ENCODE results near the gene MAGEA10. TPM values are rescaled to one million over a fixed set of nuclear protein-coding genes. Genes with fewer than 3 reads are reported as not detected.

MAGEA10 gene
- total RNA-seq, 1 experiment from 2014 or later = not detected

GRCh38 chrX:152108527-152108926, 29.9 kb downstream of the MAGEA10 start:
- Histone ChIP-seq H3K36me3 (ENCODE audit: low read depth) (no peaks in the 10 kb centered on the region), H3K4me1 (replicated peaks; ENCODE audit: insufficient read depth) (no peaks in the 10 kb centered on the region), H3K9me2 (ENCODE audit: insufficient read depth) (no peaks in the 10 kb centered on the region; the same call in 1 of the 2 replicates), H2AFZ (no peak overlapping the region), H3K27me3 (ENCODE audit: insufficient read depth, low read depth) (no peaks in the 10 kb centered on the region), H4K20me1 (ENCODE audit: insufficient read depth) (no peaks in the 10 kb centered on the region), H3K9me3 (ENCODE audit: insufficient read depth, low read depth) (0 out of 2 replicates have a peak, but pooled peaks cover 3% of the 10 kb centered on the region), H3F3A (ENCODE audit: insufficient read depth, low read depth) (no peaks in the 10 kb centered on the region), H3K4me2 (no peak overlapping the region), H3K27ac (no peak overlapping the region), H3K79me2 (ENCODE audit: low read depth) (no peaks in the 10 kb centered on the region), H3K4me3 (no peak overlapping the region)
- no peak for DNase-seq
- POLR2A ChIA-PET (ENCODE audit: unreplicated experiment) = no interaction called here
- no TSS peak for BruUV-seq (replicated peaks)
- TF ChIP-seq CTCF (conservative IDR thresholded peaks at IDR 0.05) = no peak
- no peak for TF ChIP-seq EZH2 (IDR thresholded peaks at IDR 0.05; ENCODE audit: low read depth)
- CTCF ChIA-PET = no interaction called here
- intact Hi-C loops (cut with micrococcal nuclease; ENCODE audit: unreplicated experiment) = loop anchor here (10.0 kb wide), 1 partner anchor 64 kb away; no protein-coding TSS in a partner anchor

- DNase-seq = no peak
- Histone ChIP-seq H3K27me3 (ENCODE audit: insufficient read depth, low read depth) (no peaks in the 10 kb centered on the region), H3K4me1 (replicated peaks; ENCODE audit: insufficient read depth) (no peaks in the 10 kb centered on the region), H3K79me2 (ENCODE audit: low read depth) (no peaks in the 10 kb centered on the region), H2AFZ (no peak overlapping the region), H3F3A (ENCODE audit: insufficient read depth, low read depth) (no peaks in the 10 kb centered on the region), H3K4me2 (no peak overlapping the region), H3K27ac (no peak overlapping the region), H3K36me3 (ENCODE audit: low read depth) (no peaks in the 10 kb centered on the region), H4K20me1 (ENCODE audit: insufficient read depth) (no peaks in the 10 kb centered on the region), H3K4me3 (no peak overlapping the region), H3K9me3 (ENCODE audit: insufficient read depth, low read depth) (0 out of 2 replicates have a peak, but pooled peaks cover 3% of the 10 kb centered on the region), H3K9me2 (ENCODE audit: insufficient read depth) (no peaks in the 10 kb centered on the region; the same call in 1 of the 2 replicates)
- CTCF ChIA-PET = no interaction called here
- POLR2A ChIA-PET (ENCODE audit: unreplicated experiment) = no interaction called here
- no TSS peak for BruUV-seq (replicated peaks)
- TF ChIP-seq EZH2 (IDR thresholded peaks at IDR 0.05; ENCODE audit: low read depth) = no peak
- no peak for TF ChIP-seq CTCF (conservative IDR thresholded peaks at IDR 0.05)
- intact Hi-C loops (cut with micrococcal nuclease; ENCODE audit: unreplicated experiment) = loop anchor here (10.0 kb wide), 1 partner anchor 59 kb away; no protein-coding TSS in a partner anchor
Measured at GRCh38 chrX:152103866-152104265, 34.5 kb downstream of the MAGEA10 start.

- H3K36me3 ChIP-seq (ENCODE audit: low read depth) = no peaks in the 10 kb centered on the region
- H3K4me1 ChIP-seq (replicated peaks; ENCODE audit: insufficient read depth) = no peaks in the 10 kb centered on the region
- no peak overlapping the region for H3K27ac ChIP-seq
- BruUV-seq (replicated peaks) = no TSS peak
- H3K4me3 ChIP-seq = no peak overlapping the region
- no peak for TF ChIP-seq CTCF (conservative IDR thresholded peaks at IDR 0.05)
- TF ChIP-seq EZH2 (IDR thresholded peaks at IDR 0.05; ENCODE audit: low read depth) = no peak
- H3K9me2 ChIP-seq (ENCODE audit: insufficient read depth) = no peaks in the 10 kb centered on the region
- no peak overlapping the region for H2AFZ ChIP-seq
- DNase-seq = no peak
- H3K9me3 ChIP-seq (ENCODE audit: insufficient read depth, low read depth) = 0 out of 2 replicates have a peak, but pooled peaks cover 5% of the 10 kb centered on the region
- H3K4me2 ChIP-seq = no peak overlapping the region
- no peaks in the 10 kb centered on the region for H4K20me1 ChIP-seq (ENCODE audit: insufficient read depth)
- H3K27me3 ChIP-seq (ENCODE audit: insufficient read depth, low read depth) = no peaks in the 10 kb centered on the region
- ChIA-PET CTCF (no interaction called here), POLR2A (ENCODE audit: unreplicated experiment) (no interaction called here)
- H3K79me2 ChIP-seq (ENCODE audit: low read depth) = no peaks in the 10 kb centered on the region
- intact Hi-C loops (cut with micrococcal nuclease; ENCODE audit: unreplicated experiment) = no loop called here
- H3F3A ChIP-seq (ENCODE audit: insufficient read depth, low read depth) = no peaks in the 10 kb centered on the region
Measured at GRCh38 chrX:152086141-152086540, 52.2 kb downstream of the MAGEA10 start.

Other genes starting within 250 kb of the MAGEA10 start
- gene MAGEA4, start 225.7 kb downstream of the MAGEA10 start, total RNA-seq (2021) = not detected in 2 replicates
- 22.1 and 24.5 TPM in 2 replicates for gene GABRE, start 163.9 kb downstream of the MAGEA10 start, total RNA-seq (2021)